Stimulated activated naive B cell treated with anti-CD40 and anti-IgM and Interleukin-4, amounts not matched to agents 10 μg/mL and 1 μg/mL and 100 μg/mL, for 72 hours (primary cell): ENCODE data around the gene HCRT.
A peak's percentile ranks its signal among the peaks of the same experiment; 100 is the strongest.
"Not testable (repeated sequence)": the region's sequence is repeated elsewhere in the genome, so short reads cannot be mapped to it uniquely, and the experiment has no call there.

Experiments used
- ATAC-seq, 2 donors: fragments of 150-1000 bp; cut with Tn5 transposase; replicated peaks; 2 replicates each; pipeline ENCODE4 v1.10.0; 2021; ENCODE audit warnings: moderate library complexity in 1 of 2
- DNase-seq: peaks from one replicate; pipeline ENCODE4 v3.0.0; 2021
- H3K27ac Mint-ChIP-seq: one replicate; pipeline ENCODE4 v1.8.0; 2022; ENCODE audit warnings: mild to moderate bottlenecking, mixed read lengths
- H3K27me3 Mint-ChIP-seq, 2 donors: one replicate each; pipeline ENCODE4 v1.8.0; 2022; ENCODE audit warnings: mixed read lengths in 2 of 2
- H3K36me3 Mint-ChIP-seq, 2 donors: one replicate each; pipeline ENCODE4 v1.8.0; 2022; ENCODE audit warnings: mixed read lengths in 2 of 2, mild to moderate bottlenecking in 1 of 2
- H3K4me1 Mint-ChIP-seq, 2 donors: one replicate each; pipeline ENCODE4 v1.8.0; 2022; ENCODE audit warnings: mixed read lengths in 2 of 2, mild to moderate bottlenecking in 1 of 2
- H3K4me3 Mint-ChIP-seq, 2 donors: one replicate each; pipeline ENCODE4 v1.8.0; 2022; ENCODE audit warnings: mild to moderate bottlenecking in 2 of 2, mixed read lengths in 2 of 2, moderate library complexity in 1 of 2
- H3K9me3 Mint-ChIP-seq, 2 donors: one replicate each; pipeline ENCODE4 v1.8.0; 2022; ENCODE audit warnings: mixed read lengths in 2 of 2, mild to moderate bottlenecking in 1 of 2

Gene HCRT, protein sequence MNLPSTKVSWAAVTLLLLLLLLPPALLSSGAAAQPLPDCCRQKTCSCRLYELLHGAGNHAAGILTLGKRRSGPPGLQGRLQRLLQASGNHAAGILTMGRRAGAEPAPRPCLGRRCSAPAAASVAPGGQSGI

DNA sequence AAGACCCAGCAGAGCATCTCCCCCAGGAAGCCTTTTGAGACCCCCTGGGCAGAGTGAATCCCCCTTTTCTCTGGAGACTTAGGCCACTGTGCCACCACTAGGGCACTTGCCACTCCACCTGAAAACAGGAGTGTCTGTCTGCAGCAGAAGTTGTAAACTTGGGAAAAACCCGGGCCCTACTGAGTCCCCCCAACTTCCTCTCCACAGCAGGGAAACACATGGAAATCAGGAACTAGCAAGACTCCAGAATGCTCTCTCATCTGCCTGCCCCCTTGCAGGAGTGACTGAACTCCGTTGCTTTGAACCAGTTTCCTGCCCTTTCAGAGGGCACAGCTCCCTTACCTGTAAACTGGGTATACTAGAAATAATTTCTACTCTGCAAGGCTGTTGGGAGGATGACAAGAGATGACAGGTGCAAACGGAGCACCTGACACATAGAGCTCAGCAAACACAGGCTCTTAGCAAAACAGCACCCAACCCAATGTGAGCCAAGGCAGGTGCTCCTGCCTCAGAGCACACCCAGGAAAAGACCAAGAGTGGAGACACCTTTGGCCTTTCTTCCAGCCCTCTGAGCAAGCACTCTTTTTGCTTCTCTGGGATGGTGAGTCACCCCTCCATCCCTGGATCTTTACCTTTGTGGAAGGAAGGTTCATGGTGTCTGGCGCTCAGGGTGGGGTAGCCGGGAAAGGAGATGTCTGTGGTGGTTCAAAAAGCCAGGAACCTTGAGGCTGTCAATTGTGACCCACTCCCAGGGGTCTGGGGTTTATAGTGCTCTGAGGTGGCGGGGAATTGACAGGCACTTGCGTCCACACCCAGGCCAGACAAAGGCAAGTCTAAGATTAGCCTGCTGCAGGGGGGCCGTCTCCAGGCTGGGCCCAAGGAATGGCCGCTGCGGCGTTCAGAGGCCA is at the start of gene HCRT:
HCRT (minus strand) TSS at position 740 of the 908 bp plus-strand sequence; CDS start at position 653, 87 bp downstream.
- peak within 1 kb of the TSS; percentile 89 for H3K27ac Mint-ChIP-seq
- H3K4me3 Mint-ChIP-seq: peak within 1 kb of the TSS; percentile 89 to 91
- no peak for DNase-seq
- ATAC-seq: no peak
- peaks cover 0 to 7% of the 10 kb centered on the region in 2 donors for H3K36me3 Mint-ChIP-seq
- H3K4me1 Mint-ChIP-seq: peaks cover 41 to 59% of the 10 kb centered on the region in 2 donors
- no peaks in the 10 kb centered on the region for H3K27me3 Mint-ChIP-seq
- H3K9me3 Mint-ChIP-seq: no peaks in the 10 kb centered on the region

DNA sequence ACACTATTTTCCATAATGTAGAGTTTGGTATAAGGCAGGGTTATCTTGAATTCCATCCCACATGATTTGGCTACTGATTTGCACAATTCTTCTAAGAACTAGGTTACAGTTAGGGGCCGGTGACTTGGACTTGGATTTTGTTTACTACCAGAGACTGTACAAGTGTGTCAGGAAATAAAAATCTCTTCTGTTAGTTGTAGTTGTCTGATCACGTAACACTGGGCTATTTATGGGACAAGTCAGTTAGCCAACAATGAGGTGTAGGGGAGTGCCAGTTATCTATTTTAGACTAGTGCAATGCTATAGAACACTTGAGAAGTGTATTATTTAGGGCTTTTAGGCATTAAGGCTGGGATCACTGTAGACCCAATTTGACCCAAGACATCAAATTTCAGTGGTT is 48.7 kb upstream of the HCRT start:
- Mint-ChIP-seq H3K4me1 (peaks cover 6 to 14% of the 10 kb centered on the region in 2 donors), H3K4me3 (no peak overlapping the region), H3K27me3 (no peaks in the 10 kb centered on the region), H3K27ac (no peak overlapping the region), H3K36me3 (peaks cover 3 to 4% of the 10 kb centered on the region in 2 donors), H3K9me3 (no peaks in the 10 kb centered on the region)
- no peak for ATAC-seq
- no peak for DNase-seq

DNA sequence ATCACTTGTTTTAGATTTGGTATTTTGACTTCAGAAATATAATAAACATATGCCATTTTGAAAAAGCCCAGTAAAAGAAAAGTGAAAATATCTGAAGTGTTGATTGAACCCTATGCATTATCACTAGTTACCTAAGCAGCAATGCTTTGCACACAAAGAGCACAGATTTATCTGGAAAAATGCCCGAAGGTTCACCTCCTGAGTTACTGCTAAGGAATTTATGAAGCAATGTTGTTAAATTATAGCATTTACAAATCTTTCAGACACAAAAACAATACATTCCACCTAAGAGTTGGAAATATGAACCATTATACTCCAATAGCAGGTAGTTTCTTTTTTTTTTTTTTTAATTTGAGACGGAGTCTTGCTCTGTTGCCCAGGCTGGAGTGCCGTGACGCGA is 47.9 kb upstream of the HCRT start:
- no peaks in the 10 kb centered on the region for H3K27me3 Mint-ChIP-seq
- DNase-seq (no peak), ATAC-seq (no peak)
- H3K4me3 Mint-ChIP-seq: no peak overlapping the region
- peaks cover 8 to 14% of the 10 kb centered on the region in 2 donors for H3K4me1 Mint-ChIP-seq
- H3K36me3 Mint-ChIP-seq: peaks cover 4 to 12% of the 10 kb centered on the region in 2 donors
- no peak overlapping the region for H3K27ac Mint-ChIP-seq
- no peaks in the 10 kb centered on the region for H3K9me3 Mint-ChIP-seq

DNA sequence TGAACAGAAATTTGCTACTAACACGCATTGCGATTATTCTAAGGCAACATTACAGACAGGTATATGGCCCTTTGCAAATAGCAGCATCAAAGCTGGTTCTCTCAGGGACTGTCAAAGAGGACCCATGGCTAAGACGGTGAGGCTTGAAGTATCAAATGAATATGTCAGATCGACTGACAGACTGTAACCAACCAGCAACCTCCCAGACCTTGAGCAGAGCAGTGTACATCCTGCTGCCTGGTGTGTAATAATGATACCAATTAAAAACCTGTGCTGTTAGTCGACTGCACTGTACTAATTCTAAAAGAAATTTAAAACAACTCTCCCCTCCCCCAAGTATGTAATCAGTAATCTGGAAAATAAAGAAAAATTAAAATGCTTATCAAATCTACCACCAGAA is 45.0 kb upstream of the HCRT start:
- H3K4me3 Mint-ChIP-seq: no peak overlapping the region
- H3K36me3 Mint-ChIP-seq: peaks cover 3 to 12% of the 10 kb centered on the region in 2 donors
- DNase-seq (no peak), ATAC-seq (no peak)
- no peak overlapping the region for H3K27ac Mint-ChIP-seq
- peaks cover 2 to 5% of the 10 kb centered on the region in 2 donors for H3K4me1 Mint-ChIP-seq
- H3K27me3 Mint-ChIP-seq: no peaks in the 10 kb centered on the region
- no peaks in the 10 kb centered on the region for H3K9me3 Mint-ChIP-seq

DNA sequence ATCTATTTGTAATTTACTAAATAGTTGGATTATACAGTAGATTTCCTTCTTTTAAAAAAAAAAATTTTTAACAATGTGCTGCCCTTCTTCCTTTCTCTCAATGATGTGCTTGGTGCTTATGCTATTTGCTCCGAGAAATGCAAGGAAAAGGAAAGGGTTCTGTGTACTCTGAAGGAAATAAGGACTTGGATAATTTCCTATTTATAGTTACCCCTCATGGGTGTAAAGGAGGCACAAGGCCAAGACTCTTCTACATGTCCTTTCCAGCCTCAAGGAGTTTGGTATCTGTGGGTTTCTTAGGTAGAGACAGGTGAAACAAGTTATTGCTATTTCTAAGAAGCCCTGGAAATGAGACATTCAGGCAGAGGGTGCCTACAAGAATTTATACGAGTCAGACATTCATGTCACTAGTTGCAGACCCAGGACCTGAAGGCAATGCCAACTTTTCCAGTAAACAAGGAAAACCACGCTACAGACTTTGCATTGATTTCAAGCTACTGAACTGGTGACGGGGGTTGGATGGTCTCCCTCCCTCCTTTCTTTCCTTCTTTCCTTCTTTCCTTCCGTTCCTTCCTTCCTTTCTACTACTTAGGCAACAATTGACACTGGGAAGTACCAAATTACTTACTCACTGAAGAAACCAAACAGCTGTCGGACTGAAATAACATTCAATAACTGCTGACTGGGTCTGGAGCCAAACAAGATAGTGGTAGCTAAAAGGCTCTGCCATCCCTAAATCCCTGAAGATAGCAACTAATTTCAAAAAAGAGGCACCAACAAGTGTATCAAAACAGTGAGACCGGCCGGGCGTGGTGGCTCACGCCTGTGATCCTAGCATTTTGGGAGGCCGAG is 42.8 kb upstream of the HCRT start:
- Mint-ChIP-seq H3K27me3 (no peaks in the 10 kb centered on the region), H3K4me3 (no peak overlapping the region), H3K4me1 (peaks cover 0 to 2% of the 10 kb centered on the region in 2 donors)

DNA sequence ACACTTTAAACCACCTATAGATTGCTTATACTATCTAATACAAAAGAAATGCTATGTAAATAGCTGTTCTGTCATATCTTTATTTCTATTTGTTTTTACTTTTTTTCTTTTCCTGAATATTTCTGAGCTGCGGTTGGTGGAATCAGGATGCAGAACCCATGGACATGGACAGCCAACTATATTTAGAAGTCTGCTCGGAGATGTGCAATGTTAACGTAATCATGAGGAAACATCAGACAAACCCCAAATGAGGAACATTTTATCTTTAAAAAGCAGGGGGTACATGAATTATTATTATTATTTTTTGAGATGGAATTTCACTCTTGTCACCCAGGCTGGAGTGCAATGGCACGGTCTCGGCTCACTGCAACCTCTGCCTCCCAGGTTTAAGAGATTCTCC is 40.4 kb upstream of the HCRT start:
- Mint-ChIP-seq H3K4me1 (peaks cover 7% of the 10 kb centered on the region in 2 donors), H3K9me3 (no peaks in the 10 kb centered on the region), H3K4me3 (no peak overlapping the region), H3K27me3 (no peaks in the 10 kb centered on the region), H3K36me3 (peaks cover 23 to 35% of the 10 kb centered on the region in 2 donors), H3K27ac (no peak overlapping the region)
- ATAC-seq (no peak), DNase-seq (no peak)

More for the DNA sequence above, 42.8 kb upstream of the HCRT start:
- H3K9me3 Mint-ChIP-seq: no peaks in the 10 kb centered on the region
- ATAC-seq: no peak
- DNase-seq: no peak
- H3K36me3 Mint-ChIP-seq: peaks cover 15 to 26% of the 10 kb centered on the region in 2 donors
- no peak overlapping the region for H3K27ac Mint-ChIP-seq

DNA sequence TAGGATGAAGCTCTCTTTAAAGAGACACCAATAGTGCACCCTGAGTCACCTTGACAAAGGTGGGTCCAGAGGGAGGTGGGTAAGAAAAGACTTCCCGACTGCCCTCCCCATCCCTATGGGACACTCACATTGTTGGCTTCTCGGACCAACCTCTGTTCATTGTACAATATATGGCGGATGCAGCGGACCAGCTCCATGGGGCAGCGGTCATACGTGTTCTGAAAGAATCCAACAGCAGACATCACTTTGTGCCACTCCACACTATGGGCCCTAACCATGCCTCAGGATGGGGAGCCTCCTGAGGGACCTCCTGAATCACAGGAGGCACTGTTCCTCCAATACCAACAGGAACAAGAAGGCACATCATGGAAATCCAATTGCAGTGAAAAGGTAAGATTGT is 39.4 kb upstream of the HCRT start:
- H3K36me3 Mint-ChIP-seq: peaks cover 29 to 42% of the 10 kb centered on the region in 2 donors
- no peak overlapping the region for H3K4me3 Mint-ChIP-seq
- no peaks in the 10 kb centered on the region for H3K9me3 Mint-ChIP-seq
- ATAC-seq (no peak), DNase-seq (no peak)
- H3K4me1 Mint-ChIP-seq: peaks cover 7% of the 10 kb centered on the region in 2 donors
- no peaks in the 10 kb centered on the region for H3K27me3 Mint-ChIP-seq
- H3K27ac Mint-ChIP-seq: no peak overlapping the region

DNA sequence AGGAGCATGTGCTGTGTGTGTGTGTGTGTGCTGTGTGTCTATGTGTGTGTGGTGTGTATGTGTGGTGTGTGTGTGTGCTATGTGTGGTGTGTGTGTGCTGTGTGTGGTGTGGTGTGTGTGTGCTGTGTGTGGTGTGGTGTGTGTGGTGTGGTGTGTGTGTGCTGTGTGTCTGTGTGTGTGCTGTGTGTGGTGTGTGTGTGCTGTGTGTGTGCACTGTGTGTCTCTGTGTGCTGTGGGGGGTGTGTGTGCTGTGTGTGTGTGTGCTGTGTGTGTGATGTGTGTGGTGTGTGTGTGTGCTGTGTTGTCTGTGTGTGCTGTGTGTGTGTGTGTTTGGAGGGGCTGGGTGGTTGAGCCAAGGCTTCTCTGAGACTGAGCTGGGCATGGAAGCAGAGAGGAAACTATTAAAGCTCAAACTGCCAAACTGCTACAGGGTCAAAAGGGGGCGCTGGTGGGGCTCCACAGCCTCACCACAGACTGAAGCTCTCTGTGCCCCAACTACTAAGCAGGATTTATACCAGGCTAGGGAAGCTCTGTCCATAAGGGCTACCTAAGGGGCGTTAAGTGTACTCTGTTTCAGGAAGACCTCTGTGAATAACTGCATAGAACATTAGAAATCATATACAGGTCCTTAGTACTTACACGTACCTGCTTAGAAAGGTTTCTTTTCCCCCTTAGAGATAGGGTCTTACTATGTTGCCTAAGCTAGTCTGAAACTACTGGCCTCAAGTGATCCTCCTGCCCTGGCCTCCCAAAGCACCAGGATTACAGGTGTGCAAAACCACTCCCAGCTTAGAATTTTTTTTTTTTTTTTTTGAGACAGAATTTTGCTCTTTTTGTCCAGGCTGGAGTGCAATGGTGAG is 36.9 kb upstream of the HCRT start:
- H3K4me1 Mint-ChIP-seq: peaks cover 5 to 7% of the 10 kb centered on the region in 2 donors
- H3K9me3 Mint-ChIP-seq: no peaks in the 10 kb centered on the region
- H3K27ac Mint-ChIP-seq: peak overlapping the region; percentile 7
- H3K27me3 Mint-ChIP-seq: no peaks in the 10 kb centered on the region
- peak; percentile 88 to 90 for ATAC-seq
- peak; percentile 10 for DNase-seq
- no peak overlapping the region for H3K4me3 Mint-ChIP-seq
- peaks cover 38 to 44% of the 10 kb centered on the region in 2 donors for H3K36me3 Mint-ChIP-seq

DNA sequence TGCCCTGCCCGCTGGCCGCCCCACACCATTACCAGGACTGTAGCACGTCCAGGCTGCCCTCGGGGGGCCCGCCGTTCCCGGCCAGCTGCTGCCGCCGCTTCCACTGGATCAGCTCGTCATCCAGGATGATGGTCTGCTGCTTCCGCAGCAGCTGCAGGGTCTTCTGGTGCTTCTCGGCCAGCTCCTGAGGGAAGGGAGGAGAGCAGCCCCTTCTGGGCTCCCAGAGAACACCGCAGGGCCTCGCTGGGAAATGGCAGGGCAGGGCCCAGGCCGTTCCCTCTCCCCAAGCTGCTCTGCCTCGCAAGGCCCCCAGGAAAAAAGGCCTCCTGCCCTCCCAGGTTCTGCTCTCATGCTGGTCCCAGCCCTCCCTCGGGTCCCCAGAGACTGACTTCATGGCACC is 34.0 kb upstream of the HCRT start:
- H3K9me3 Mint-ChIP-seq, ATAC-seq, H3K4me1 Mint-ChIP-seq, H3K27ac Mint-ChIP-seq, H3K27me3 Mint-ChIP-seq, H3K4me3 Mint-ChIP-seq, DNase-seq: not testable (repeated sequence)
- peaks cover 47 to 52% of the 10 kb centered on the region in 2 donors for H3K36me3 Mint-ChIP-seq

DNA sequence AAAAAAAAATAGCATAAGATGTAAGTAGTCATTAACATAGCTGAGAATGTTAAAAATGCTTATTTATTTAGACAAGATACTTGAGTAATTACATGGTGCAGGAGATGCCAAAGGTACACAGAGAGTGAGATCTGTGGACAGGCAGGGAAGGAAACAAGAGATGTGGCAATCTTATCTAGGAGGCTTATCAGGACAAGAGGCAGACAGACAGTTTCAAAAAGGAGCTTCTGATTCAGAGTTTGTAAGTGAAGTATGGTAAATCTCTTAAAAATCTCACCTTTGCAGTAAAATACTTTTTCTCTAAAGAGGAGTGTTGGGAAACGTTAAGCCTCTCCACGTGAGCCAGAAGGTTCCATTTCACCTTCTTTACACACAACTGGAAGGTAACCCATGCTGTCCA is 28.9 kb upstream of the HCRT start:
- no peak for ATAC-seq
- H3K4me3 Mint-ChIP-seq: no peak overlapping the region
- H3K27me3 Mint-ChIP-seq: no peaks in the 10 kb centered on the region
- H3K4me1 Mint-ChIP-seq: no peaks in the 10 kb centered on the region
- peaks cover 38 to 49% of the 10 kb centered on the region in 2 donors for H3K36me3 Mint-ChIP-seq
- H3K9me3 Mint-ChIP-seq: no peaks in the 10 kb centered on the region
- DNase-seq: no peak
- no peak overlapping the region for H3K27ac Mint-ChIP-seq

DNA sequence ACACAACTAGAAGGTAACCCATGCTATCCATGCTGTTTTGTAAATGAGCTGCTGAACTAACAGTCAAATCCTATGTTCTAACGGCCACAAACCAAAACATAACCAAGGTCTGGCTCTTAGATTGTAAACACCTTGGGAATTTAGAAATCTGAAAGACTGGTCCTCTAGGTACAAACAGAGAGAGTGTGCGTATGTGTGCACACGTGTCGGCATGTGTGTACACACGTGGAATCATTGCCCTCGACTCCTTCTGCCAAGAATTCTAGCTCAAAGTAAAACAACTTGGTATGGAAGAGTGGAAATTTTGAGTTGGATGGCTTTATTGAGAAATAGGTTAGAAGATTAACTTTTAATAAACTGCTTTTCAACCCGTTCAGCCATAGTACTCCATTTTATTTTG is 27.1 kb upstream of the HCRT start:
- no peaks in the 10 kb centered on the region for H3K4me1 Mint-ChIP-seq
- ATAC-seq: no peak
- H3K27me3 Mint-ChIP-seq: no peaks in the 10 kb centered on the region
- H3K9me3 Mint-ChIP-seq: no peaks in the 10 kb centered on the region
- no peak for DNase-seq
- no peak overlapping the region for H3K4me3 Mint-ChIP-seq
- no peak overlapping the region for H3K27ac Mint-ChIP-seq
- H3K36me3 Mint-ChIP-seq: peaks cover 30 to 44% of the 10 kb centered on the region in 2 donors

DNA sequence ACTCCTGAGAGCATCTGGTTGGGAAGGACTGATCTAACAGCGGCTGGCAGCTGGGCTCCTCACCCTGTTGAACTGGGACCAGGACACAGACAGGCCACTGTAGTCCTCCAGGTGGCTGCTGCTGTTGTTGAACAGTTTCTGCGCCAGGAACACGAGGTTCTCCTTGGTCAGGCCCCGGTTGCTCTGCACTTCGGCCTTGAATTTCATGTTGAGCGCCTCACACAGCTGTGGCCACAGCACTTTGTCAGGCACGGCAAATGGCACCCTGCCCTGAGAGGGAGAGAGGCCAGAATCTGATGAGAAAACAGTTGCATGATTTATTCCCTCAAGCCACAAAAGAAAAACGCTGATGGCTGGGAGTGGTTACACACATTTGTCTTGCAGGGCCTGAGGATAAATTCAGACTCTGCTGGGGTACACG is 26.7 kb upstream of the HCRT start:
- H3K36me3 Mint-ChIP-seq: peaks cover 26 to 44% of the 10 kb centered on the region in 2 donors
- DNase-seq, H3K4me1 Mint-ChIP-seq, ATAC-seq, H3K4me3 Mint-ChIP-seq, H3K27ac Mint-ChIP-seq, H3K27me3 Mint-ChIP-seq, H3K9me3 Mint-ChIP-seq: not testable (repeated sequence)

DNA sequence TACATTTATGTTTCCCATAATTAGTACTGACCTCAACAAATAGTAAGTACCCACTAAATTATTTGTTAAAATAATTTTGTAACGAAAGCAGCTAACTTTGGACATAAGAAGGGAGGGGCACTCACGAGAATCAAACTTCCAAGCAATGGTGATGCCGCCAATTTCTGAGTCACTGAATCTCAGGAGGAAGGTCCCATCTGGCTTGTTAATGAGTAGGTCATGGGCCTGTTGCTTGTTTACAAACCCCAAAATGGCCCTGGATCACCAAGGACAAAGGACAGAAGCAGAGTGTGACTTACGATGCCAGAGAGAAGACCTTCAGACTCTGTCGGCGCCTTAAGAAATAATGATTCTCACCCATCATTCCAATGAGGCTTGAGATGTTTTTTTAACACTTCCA is 24.8 kb upstream of the HCRT start:
- ATAC-seq: no peak
- Mint-ChIP-seq H3K4me3 (no peak overlapping the region), H3K27ac (no peak overlapping the region), H3K9me3 (no peaks in the 10 kb centered on the region), H3K27me3 (no peaks in the 10 kb centered on the region), H3K4me1 (no peaks in the 10 kb centered on the region), H3K36me3 (peaks cover 30 to 48% of the 10 kb centered on the region in 2 donors)
- no peak for DNase-seq
